PC-9 (cell line): ENCODE data around the gene MTOR. TPM values are rescaled to one million over a fixed set of nuclear protein-coding genes. Genes with fewer than 3 reads are reported as not detected.
A peak's percentile ranks its signal among the peaks of the same experiment; 100 is the strongest.
"Not testable (repeated sequence)": the region's sequence is repeated elsewhere in the genome, so short reads cannot be mapped to it uniquely, and the experiment has no call there.

Experiments used
- BruUV-seq: library from RNA; stranded (reverse); fragments of 400-500 nt; replicated peaks from 2 replicates; lab custom pipeline; 2021; lab: Mats Ljungman, UMichigan
- CTCF ChIA-PET: fragments of 300-600 bp; sonication (Branson Sonifier 250); formaldehyde crosslinking; loops from one replicate; lab custom pipeline; 2022; ENCODE audit warnings: antibody characterized with exemption; lab: Charles Lee
- POLR2A ChIA-PET: fragments of 300-600 bp; sonication (Branson Sonifier 250); formaldehyde crosslinking; loops from one replicate; lab custom pipeline; 2022; ENCODE audit warnings: antibody characterized with exemption; ENCODE audit not compliant: unreplicated experiment; lab: Charles Lee
- DNase-seq, 2 experiments: peaks; one replicate each; pipeline versions ENCODE4 v3.0.0 to v3.0.0-alpha.2; 2015 to 2022; ENCODE audit warnings: mixed read lengths in 1 of 2
- H2AFZ ChIP-seq: fragments of 200-600 bp; sonication (generic); 2 replicates; pipeline ENCODE4 v1.8.1; 2017; ENCODE audit warnings: antibody characterized with exemption
- H3F3A ChIP-seq: fragments of 200-600 bp; sonication (generic); 2 replicates; pipeline ENCODE4 v1.8.1; 2017; ENCODE audit warnings: antibody characterized with exemption, mild to moderate bottlenecking, low read depth; ENCODE audit not compliant: insufficient read depth
- H3K27ac ChIP-seq: fragments of 200-600 bp; sonication (generic); 2 replicates; pipeline ENCODE4 v1.6.1; 2016; ENCODE audit warnings: mixed run types
- H3K27me3 ChIP-seq: fragments of 200-600 bp; sonication (generic); 2 replicates; pipeline ENCODE4 v1.6.1; 2016; ENCODE audit warnings: low read depth, mixed run types; ENCODE audit not compliant: insufficient read depth
- H3K36me3 ChIP-seq: fragments of 200-600 bp; sonication (generic); 2 replicates; pipeline ENCODE4 v1.6.1; 2016; ENCODE audit warnings: low read depth, mixed run types
- H3K4me1 ChIP-seq: fragments of 200-600 bp; sonication (generic); replicated peaks from 2 replicates; pipeline ENCODE4 v1.6.1; 2016; ENCODE audit warnings: mixed run types; ENCODE audit not compliant: insufficient read depth
- H3K4me2 ChIP-seq: fragments of 200-600 bp; sonication (generic); 2 replicates; pipeline ENCODE4 v1.6.1; 2017; ENCODE audit warnings: mixed run types
- H3K4me3 ChIP-seq: fragments of 200-600 bp; sonication (generic); 2 replicates; pipeline ENCODE4 v1.6.1; 2016; ENCODE audit warnings: mixed run types
- H3K79me2 ChIP-seq: fragments of 200-600 bp; sonication (generic); 2 replicates; pipeline ENCODE4 v1.6.1; 2017; ENCODE audit warnings: low read depth, mixed run types
- H3K9me2 ChIP-seq: fragments of 200-600 bp; sonication (generic); 2 replicates; pipeline ENCODE4 v1.8.1; 2017; ENCODE audit warnings: mild to moderate bottlenecking; ENCODE audit not compliant: insufficient read depth
- H3K9me3 ChIP-seq: fragments of 200-600 bp; sonication (generic); 2 replicates; pipeline ENCODE4 v1.8.1; 2016; ENCODE audit warnings: low read depth; ENCODE audit not compliant: insufficient read depth
- H4K20me1 ChIP-seq: fragments of 200-600 bp; sonication (generic); 2 replicates; pipeline ENCODE4 v1.8.1; 2017; ENCODE audit not compliant: insufficient read depth
- CTCF ChIP-seq: fragments of 200-600 bp; sonication (generic); conservative IDR thresholded peaks from 2 replicates; pipeline ENCODE4 v1.6.1; 2017; ENCODE audit warnings: mixed run types, antibody characterized with exemption, mild to moderate bottlenecking, moderate library complexity
- EZH2 ChIP-seq: fragments of 200-600 bp; sonication (generic); IDR thresholded peaks from 2 replicates; pipeline ENCODE4 v1.8.0; 2017; ENCODE audit warnings: antibody characterized with exemption, low read depth
- intact Hi-C: fragments of 100-400 bp; cut with micrococcal nuclease; formaldehyde crosslinking; loops from one replicate; pipeline ENCODE4 v1.10.0; 2022; ENCODE audit not compliant: unreplicated experiment
- total RNA-seq: library from RNA; stranded (reverse); gene quantifications from 2 replicates; pipeline ENCODE4 v1.2.3, GENCODE V29; 2021

The MTOR gene
- total RNA-seq, 1 experiment from 2014 or later = 37.4 TPM

GRCh38 chr1:11273595-11274234 is 11.4 kb upstream of the MTOR start:
- H3K4me3 ChIP-seq = peak overlapping the region; percentile 81
- H3K4me2 ChIP-seq = peak overlapping the region; percentile 83
- no peaks in the 10 kb centered on the region for H3K27me3 ChIP-seq
- TF ChIP-seq CTCF = no peak
- TF ChIP-seq EZH2 = no peak
- H3F3A ChIP-seq = peaks cover 5% of the 10 kb centered on the region; the same call in 1 of the 2 replicates
- peak overlapping the region; percentile 73 for H3K27ac ChIP-seq
- DNase-seq = no peak
- H3K4me1 ChIP-seq = 0 out of 2 replicates have a peak, but pooled peaks cover 4% of the 10 kb centered on the region
- no peaks in the 10 kb centered on the region for H3K36me3 ChIP-seq
- ChIA-PET CTCF (interaction anchor here (0.5 kb wide), 1 partner anchor 636 kb away, joined by 4 read pairs; no protein-coding TSS in a partner anchor), POLR2A (no interaction called here)
- H3K9me3 ChIP-seq = no peaks in the 10 kb centered on the region
- peak overlapping the region; percentile 76 for H2AFZ ChIP-seq
- intact Hi-C loops = loop anchor here (1.0 to 5.0 kb wide), 2 partner anchors 11 to 534 kb away; partner anchors contain the start of genes CLCN6, MTHFR and MTOR
- H3K9me2 ChIP-seq = no peaks in the 10 kb centered on the region
- no peaks in the 10 kb centered on the region for H4K20me1 ChIP-seq
- BruUV-seq = TSS peak; percentile 57
- H3K79me2 ChIP-seq = peaks cover 22% of the 10 kb centered on the region

- H4K20me1 ChIP-seq = no peaks in the 10 kb centered on the region
- TF ChIP-seq CTCF (no peak), EZH2 (no peak)
- no peaks in the 10 kb centered on the region for H3K27me3 ChIP-seq
- peaks cover 22% of the 10 kb centered on the region for H3K79me2 ChIP-seq
- BruUV-seq = no TSS peak
- intact Hi-C loops = loop anchor here (1.0 to 5.0 kb wide), 2 partner anchors 11 to 534 kb away; partner anchors contain the start of genes CLCN6, MTHFR and MTOR
- ChIA-PET CTCF (interaction anchor here (0.5 to 0.6 kb wide), 3 partner anchors 9 to 886 kb away, joined by 4 to 7 read pairs (median 4); no protein-coding TSS in a partner anchor), POLR2A (interaction anchor here (0.6 to 0.7 kb wide), 4 partner anchors 15 to 542 kb away, joined by 3 to 9 read pairs (median 6); no protein-coding TSS in a partner anchor)
- H3K4me1 ChIP-seq = 0 out of 2 replicates have a peak, but pooled peaks cover 4% of the 10 kb centered on the region
- peak within 1 kb of the TSS; percentile 81 for H3K4me3 ChIP-seq
- H3K9me2 ChIP-seq = no peaks in the 10 kb centered on the region
- peak within 1 kb of the TSS; percentile 76 for H2AFZ ChIP-seq
- peak within 1 kb of the TSS; percentile 83 for H3K4me2 ChIP-seq
- peak; percentile 55 to 75 for DNase-seq
- no peaks in the 10 kb centered on the region for H3K36me3 ChIP-seq
- peak within 1 kb of the TSS; percentile 73 for H3K27ac ChIP-seq
- H3K9me3 ChIP-seq = no peaks in the 10 kb centered on the region
- peaks cover 5% of the 10 kb centered on the region; the same call in 1 of the 2 replicates for H3F3A ChIP-seq
Measured at GRCh38 chr1:11272832-11273594, 10.7 kb upstream of the MTOR start, which contains the start of gene UBIAD1. Gene UBIAD1, plus strand, starts transcription at chr1:11273198. Its CDS starts 334 bp downstream, at chr1:11273532.

- TF ChIP-seq EZH2 = no peak
- intact Hi-C loops = loop anchor here (5.0 kb wide), 1 partner anchor 535 kb away; the partner anchor contains the start of genes CLCN6 and MTHFR
- no TSS peak for BruUV-seq
- ChIA-PET POLR2A (interaction anchor here (0.6 to 0.7 kb wide), 4 partner anchors 15 to 542 kb away, joined by 3 to 9 read pairs (median 6); no protein-coding TSS in a partner anchor), CTCF (interaction anchor here (0.5 to 0.6 kb wide), 2 partner anchors 9 to 885 kb away, joined by 4 to 7 read pairs; no protein-coding TSS in a partner anchor)
- Histone ChIP-seq H3K9me2 (no peaks in the 10 kb centered on the region), H3K4me2 (peak overlapping the region; percentile 79), H3K27me3 (no peaks in the 10 kb centered on the region), H3K27ac (no peak overlapping the region), H2AFZ (no peak overlapping the region), H3K4me3 (peak overlapping the region; percentile 22; the same call in 1 of the 2 replicates), H3F3A (peaks cover 5% of the 10 kb centered on the region; the same call in 1 of the 2 replicates), H3K4me1 (peaks cover 6% of the 10 kb centered on the region; the same call in 1 of the 2 replicates), H3K36me3 (no peaks in the 10 kb centered on the region), H3K79me2 (peaks cover 22% of the 10 kb centered on the region), H4K20me1 (no peaks in the 10 kb centered on the region), H3K9me3 (no peaks in the 10 kb centered on the region)
- no peak for DNase-seq
Measured at GRCh38 chr1:11272544-11272831, 10.1 kb upstream of the MTOR start.

GRCh38 chr1:11267350-11268337 is 5.3 kb upstream of the MTOR start:
- H3K4me1 ChIP-seq, H3K36me3 ChIP-seq, H3F3A ChIP-seq, H4K20me1 ChIP-seq, H3K9me3 ChIP-seq, H3K27me3 ChIP-seq, H3K79me2 ChIP-seq, H3K4me3 ChIP-seq, intact Hi-C loops, H3K9me2 ChIP-seq, BruUV-seq: not testable (repeated sequence)
- POLR2A ChIA-PET = interaction anchor here (0.6 to 0.7 kb wide), 2 partner anchors 385 to 999 kb away, joined by 3 to 5 read pairs; no protein-coding TSS in a partner anchor
- Histone ChIP-seq H3K27ac (peak overlapping the region; percentile 76), H2AFZ (0 out of 2 replicates have a peak overlapping the region, but pooled peaks have one; percentile 33), H3K4me2 (peak overlapping the region; percentile 28)
- peak in 1 of 2 experiments; percentile 78 for DNase-seq
- CTCF ChIA-PET = interaction anchor here (0.5 kb wide), 1 partner anchor 25 kb away, joined by 3 read pairs; no protein-coding TSS in a partner anchor
